Neural cell (in vitro differentiated cells): Measurements from ENCODE around the gene MYO3B. TPM values are rescaled to one million over a fixed set of nuclear protein-coding genes. Genes with fewer than 3 reads are reported as not detected.

Experiments
- H2AFZ ChIP-seq: fragments of 200-600, 300-800 bp; sonication (generic), shearing (Covaris generic); 2 replicates; pipeline ENCODE4 v1.6.0; 2014; ENCODE audit warnings: low read depth, mild to moderate bottlenecking, antibody characterized with exemption, low read length, moderate library complexity
- H3F3A ChIP-seq: fragments of 200-600 bp; shearing (Covaris generic); 2 replicates; pipeline ENCODE4 v1.6.1; 2016; ENCODE audit warnings: mild to moderate bottlenecking, moderate library complexity, mixed read lengths, antibody characterized with exemption, low read length; ENCODE audit not compliant: insufficient read depth, poor library complexity, severe bottlenecking
- H3K27ac ChIP-seq: fragments of 200-600, 300-800 bp; sonication (generic), shearing (Covaris generic); 2 replicates; pipeline ENCODE4 v1.5.1; 2014; ENCODE audit warnings: mild to moderate bottlenecking, low read length, moderate library complexity
- H3K27me3 ChIP-seq: fragments of 300-800, 200-600 bp; sonication (generic), shearing (Covaris generic); 2 replicates; pipeline ENCODE4 v1.6.0; 2014; ENCODE audit warnings: mild to moderate bottlenecking, low read depth, low read length, moderate library complexity; ENCODE audit not compliant: insufficient read depth
- H3K36me3 ChIP-seq: fragments of 300-800, 200-600 bp; sonication (generic), shearing (Covaris generic); 2 replicates; pipeline ENCODE4 v1.5.1; 2014; ENCODE audit warnings: mild to moderate bottlenecking, antibody characterized with exemption, low read length, moderate library complexity; ENCODE audit not compliant: insufficient read depth
- H3K4me2 ChIP-seq: fragments of 300-800, 200-600 bp; sonication (generic), shearing (Covaris generic); 2 replicates; pipeline ENCODE4 v1.6.0; 2014; ENCODE audit warnings: mild to moderate bottlenecking, low read length
- H3K4me3 ChIP-seq: fragments of 300-800, 200-600 bp; sonication (generic), shearing (Covaris generic); 2 replicates; pipeline ENCODE4 v1.5.1; 2014; ENCODE audit warnings: mild to moderate bottlenecking, low read length, moderate library complexity
- H3K79me2 ChIP-seq: fragments of 200-600 bp; shearing (Covaris generic); replicated peaks from 2 replicates; pipeline ENCODE4 v1.6.0; 2014; ENCODE audit warnings: mild to moderate bottlenecking, low read length, moderate library complexity; ENCODE audit not compliant: insufficient read depth
- H3K9ac ChIP-seq: fragments of 300-800, 200-600 bp; sonication (generic), shearing (Covaris generic); 2 replicates; pipeline ENCODE4 v1.6.1; 2016; ENCODE audit warnings: mild to moderate bottlenecking, low read length, mixed read lengths
- H3K9me2 ChIP-seq: fragments of 200-600 bp; shearing (Covaris generic); 2 replicates; pipeline ENCODE4 v1.6.1; 2016; ENCODE audit warnings: mild to moderate bottlenecking, low read length, mixed read lengths; ENCODE audit not compliant: insufficient read depth
- H3K9me3 ChIP-seq: fragments of 200-600, 300-800 bp; sonication (generic), shearing (Covaris generic); 2 replicates; pipeline ENCODE4 v1.6.1; 2016; ENCODE audit warnings: mild to moderate bottlenecking, mixed run types, low read length, moderate library complexity, mixed read lengths
- H4K20me1 ChIP-seq: fragments of 200-600 bp; shearing (Covaris generic); 2 replicates; pipeline ENCODE4 v1.6.1; 2016; ENCODE audit warnings: mild to moderate bottlenecking, mixed run types; ENCODE audit not compliant: insufficient read depth
- EP300 ChIP-seq: fragments of 450-650 bp; conservative IDR thresholded peaks from 2 replicates; pipeline ENCODE4 v1.6.1; 2014; ENCODE audit warnings: antibody characterized with exemption, mild to moderate bottlenecking, moderate library complexity; ENCODE audit not compliant: poor library complexity, severe bottlenecking
- EZH2 ChIP-seq: fragments of 200-600, 300-800 bp; shearing (Covaris generic), sonication (generic); IDR thresholded peaks from 2 replicates; pipeline ENCODE4 v1.6.1; 2014; ENCODE audit warnings: antibody characterized with exemption, low read length, borderline replicate concordance, mild to moderate bottlenecking; ENCODE audit not compliant: insufficient read depth, poor library complexity, severe bottlenecking
- MXI1 ChIP-seq: fragments of 450-650 bp; conservative IDR thresholded peaks from 2 replicates; pipeline ENCODE4 v1.6.1; 2014; ENCODE audit warnings: antibody characterized with exemption, mild to moderate bottlenecking; ENCODE audit not compliant: poor library complexity, severe bottlenecking
- POLR2AphosphoS5 ChIP-seq: IDR thresholded peaks from 2 replicates; pipeline ENCODE4 v1.6.1; 2012
- RAD21 ChIP-seq: fragments of 450-650 bp; conservative IDR thresholded peaks from 2 replicates; pipeline ENCODE4 v1.6.1; 2014; ENCODE audit warnings: antibody characterized with exemption, mild to moderate bottlenecking, moderate library complexity
- SMC3 ChIP-seq: fragments of 450-650 bp; conservative IDR thresholded peaks from 2 replicates; pipeline ENCODE4 v1.6.1; 2014; ENCODE audit warnings: antibody characterized with exemption, mild to moderate bottlenecking, moderate library complexity; ENCODE audit not compliant: poor library complexity
- TAF1 ChIP-seq: IDR thresholded peaks from 2 replicates; pipeline ENCODE4 v1.6.1; 2012; ENCODE audit warnings: low read depth
- polyA plus RNA-seq: library from polyadenylated mRNA; depleted of rRNA; stranded (reverse); fragments of >200 nt; gene quantifications from 2 replicates; pipeline ENCODE4 v1.2.3, GENCODE V29; 2014
- TF ChIP-seq, protein P1 (sequence below): fragments of 450-650 bp; IDR thresholded peaks from 2 replicates; pipeline ENCODE4 v1.5.1; 2014; ENCODE audit warnings: antibody characterized with exemption, mild to moderate bottlenecking, moderate library complexity; ENCODE audit not compliant: poor library complexity, severe bottlenecking
- TF ChIP-seq, protein P2 (sequence below): IDR thresholded peaks from 2 replicates; pipeline ENCODE4 v1.6.1; 2012; ENCODE audit warnings: borderline replicate concordance

Gene MYO3B
- polyA plus RNA-seq, 1 donor from 2014 or later, result 0.11 TPM

DNA sequence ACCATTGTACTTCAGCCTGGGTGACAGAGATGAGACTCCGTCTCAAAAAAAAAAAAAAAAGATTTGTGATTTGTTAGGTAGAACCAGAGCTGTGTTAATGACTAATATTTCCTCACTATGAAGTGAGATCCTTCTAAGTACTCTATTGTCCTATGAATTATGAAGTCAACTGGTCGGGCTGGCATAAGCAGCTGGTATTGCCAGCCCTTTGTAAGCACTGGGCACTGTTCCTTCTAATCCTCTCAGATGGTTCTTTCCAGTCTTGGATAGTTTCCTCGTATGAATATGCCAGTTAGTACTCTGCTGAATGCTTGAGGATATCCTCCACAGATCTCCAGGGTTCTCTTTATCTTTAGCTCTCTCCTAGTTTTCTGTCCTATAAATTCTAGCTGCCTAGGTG is 314.1 kb downstream of the MYO3B start:
- TF ChIP-seq, protein P1, sequence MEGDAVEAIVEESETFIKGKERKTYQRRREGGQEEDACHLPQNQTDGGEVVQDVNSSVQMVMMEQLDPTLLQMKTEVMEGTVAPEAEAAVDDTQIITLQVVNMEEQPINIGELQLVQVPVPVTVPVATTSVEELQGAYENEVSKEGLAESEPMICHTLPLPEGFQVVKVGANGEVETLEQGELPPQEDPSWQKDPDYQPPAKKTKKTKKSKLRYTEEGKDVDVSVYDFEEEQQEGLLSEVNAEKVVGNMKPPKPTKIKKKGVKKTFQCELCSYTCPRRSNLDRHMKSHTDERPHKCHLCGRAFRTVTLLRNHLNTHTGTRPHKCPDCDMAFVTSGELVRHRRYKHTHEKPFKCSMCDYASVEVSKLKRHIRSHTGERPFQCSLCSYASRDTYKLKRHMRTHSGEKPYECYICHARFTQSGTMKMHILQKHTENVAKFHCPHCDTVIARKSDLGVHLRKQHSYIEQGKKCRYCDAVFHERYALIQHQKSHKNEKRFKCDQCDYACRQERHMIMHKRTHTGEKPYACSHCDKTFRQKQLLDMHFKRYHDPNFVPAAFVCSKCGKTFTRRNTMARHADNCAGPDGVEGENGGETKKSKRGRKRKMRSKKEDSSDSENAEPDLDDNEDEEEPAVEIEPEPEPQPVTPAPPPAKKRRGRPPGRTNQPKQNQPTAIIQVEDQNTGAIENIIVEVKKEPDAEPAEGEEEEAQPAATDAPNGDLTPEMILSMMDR, result no peak
- TF ChIP-seq, protein P2, sequence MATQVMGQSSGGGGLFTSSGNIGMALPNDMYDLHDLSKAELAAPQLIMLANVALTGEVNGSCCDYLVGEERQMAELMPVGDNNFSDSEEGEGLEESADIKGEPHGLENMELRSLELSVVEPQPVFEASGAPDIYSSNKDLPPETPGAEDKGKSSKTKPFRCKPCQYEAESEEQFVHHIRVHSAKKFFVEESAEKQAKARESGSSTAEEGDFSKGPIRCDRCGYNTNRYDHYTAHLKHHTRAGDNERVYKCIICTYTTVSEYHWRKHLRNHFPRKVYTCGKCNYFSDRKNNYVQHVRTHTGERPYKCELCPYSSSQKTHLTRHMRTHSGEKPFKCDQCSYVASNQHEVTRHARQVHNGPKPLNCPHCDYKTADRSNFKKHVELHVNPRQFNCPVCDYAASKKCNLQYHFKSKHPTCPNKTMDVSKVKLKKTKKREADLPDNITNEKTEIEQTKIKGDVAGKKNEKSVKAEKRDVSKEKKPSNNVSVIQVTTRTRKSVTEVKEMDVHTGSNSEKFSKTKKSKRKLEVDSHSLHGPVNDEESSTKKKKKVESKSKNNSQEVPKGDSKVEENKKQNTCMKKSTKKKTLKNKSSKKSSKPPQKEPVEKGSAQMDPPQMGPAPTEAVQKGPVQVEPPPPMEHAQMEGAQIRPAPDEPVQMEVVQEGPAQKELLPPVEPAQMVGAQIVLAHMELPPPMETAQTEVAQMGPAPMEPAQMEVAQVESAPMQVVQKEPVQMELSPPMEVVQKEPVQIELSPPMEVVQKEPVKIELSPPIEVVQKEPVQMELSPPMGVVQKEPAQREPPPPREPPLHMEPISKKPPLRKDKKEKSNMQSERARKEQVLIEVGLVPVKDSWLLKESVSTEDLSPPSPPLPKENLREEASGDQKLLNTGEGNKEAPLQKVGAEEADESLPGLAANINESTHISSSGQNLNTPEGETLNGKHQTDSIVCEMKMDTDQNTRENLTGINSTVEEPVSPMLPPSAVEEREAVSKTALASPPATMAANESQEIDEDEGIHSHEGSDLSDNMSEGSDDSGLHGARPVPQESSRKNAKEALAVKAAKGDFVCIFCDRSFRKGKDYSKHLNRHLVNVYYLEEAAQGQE, result no peak
- TF ChIP-seq MXI1 (no peak), RAD21 (no peak), EZH2 (no peak), SMC3 (no peak), EP300 (no peak), TAF1 (no peak), POLR2AphosphoS5 (no peak)

DNA sequence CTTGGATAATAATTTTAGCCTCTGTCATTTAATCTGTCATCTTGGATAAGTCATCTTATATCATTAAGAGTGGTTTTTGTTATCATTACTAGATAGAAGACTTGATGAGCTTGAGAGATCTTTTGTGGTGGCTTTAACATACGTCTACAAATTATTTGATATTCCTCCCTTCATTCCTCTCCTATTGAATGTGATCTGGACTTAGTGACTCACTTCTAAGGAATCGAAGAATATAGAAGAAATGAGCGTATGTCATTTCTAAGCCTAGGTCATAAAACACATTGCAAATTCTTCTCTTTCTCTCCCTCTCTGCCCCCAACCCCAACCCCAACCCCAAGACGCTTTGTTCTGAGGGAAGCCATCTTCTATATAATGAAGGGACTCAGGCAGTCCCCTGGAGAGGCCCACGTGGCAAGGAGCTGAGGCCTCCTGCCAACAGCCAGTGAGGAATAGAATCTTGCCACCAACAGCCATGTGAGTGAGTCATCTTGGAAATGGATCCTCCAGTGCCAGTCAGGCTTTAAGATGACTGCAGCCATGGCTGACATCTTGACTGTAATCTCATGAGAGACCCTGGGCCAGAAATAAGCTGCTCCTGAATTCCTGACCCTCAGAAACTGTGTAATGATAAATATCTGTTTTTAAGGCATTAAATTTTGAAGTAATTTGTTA is 315.6 kb downstream of the MYO3B start:
- Histone ChIP-seq H4K20me1 (no peaks in the 10 kb centered on the region), H3K36me3 (no peaks in the 10 kb centered on the region), H3K27me3 (no peaks in the 10 kb centered on the region), H3K9me2 (no peaks in the 10 kb centered on the region), H3K27ac (no peak overlapping the region), H3K79me2 (no peaks in the 10 kb centered on the region), H3K9ac (no peak overlapping the region), H3K9me3 (no peaks in the 10 kb centered on the region), H3K4me2 (no peak overlapping the region), H3F3A (no peaks in the 10 kb centered on the region), H3K4me3 (no peak overlapping the region), H2AFZ (no peak overlapping the region)
- no peak for TF ChIP-seq MXI1
- TF ChIP-seq SMC3, result no peak
- TF ChIP-seq, protein P2, result no peak
- no peak for TF ChIP-seq POLR2AphosphoS5
- TF ChIP-seq TAF1, result no peak

More for the DNA sequence above, 314.1 kb downstream of the MYO3B start:
- H2AFZ ChIP-seq, result no peak overlapping the region
- no peaks in the 10 kb centered on the region for H3K9me2 ChIP-seq
- H3K36me3 ChIP-seq, result no peaks in the 10 kb centered on the region
- H3K27ac ChIP-seq, result no peak overlapping the region
- H4K20me1 ChIP-seq, result no peaks in the 10 kb centered on the region
- H3K4me2 ChIP-seq, result no peak overlapping the region
- H3F3A ChIP-seq, result no peaks in the 10 kb centered on the region
- H3K4me3 ChIP-seq, result no peak overlapping the region
- H3K27me3 ChIP-seq, result no peaks in the 10 kb centered on the region
- no peaks in the 10 kb centered on the region for H3K9me3 ChIP-seq
- no peaks in the 10 kb centered on the region for H3K79me2 ChIP-seq
- no peak overlapping the region for H3K9ac ChIP-seq
